ENCODE results near the gene EPHB4. TPM values are rescaled to one million over a fixed set of nuclear protein-coding genes. Genes with fewer than 3 reads are reported as not detected.

The EPHB4 gene
- total and polyA plus RNA-seq, 10 of the 15 experiments (the other 5 are each of a cell fraction or from before 2014, with no cell fraction given): 0.32 to 0.85 (median 0.48) TPM; not detected in 4

DNA sequence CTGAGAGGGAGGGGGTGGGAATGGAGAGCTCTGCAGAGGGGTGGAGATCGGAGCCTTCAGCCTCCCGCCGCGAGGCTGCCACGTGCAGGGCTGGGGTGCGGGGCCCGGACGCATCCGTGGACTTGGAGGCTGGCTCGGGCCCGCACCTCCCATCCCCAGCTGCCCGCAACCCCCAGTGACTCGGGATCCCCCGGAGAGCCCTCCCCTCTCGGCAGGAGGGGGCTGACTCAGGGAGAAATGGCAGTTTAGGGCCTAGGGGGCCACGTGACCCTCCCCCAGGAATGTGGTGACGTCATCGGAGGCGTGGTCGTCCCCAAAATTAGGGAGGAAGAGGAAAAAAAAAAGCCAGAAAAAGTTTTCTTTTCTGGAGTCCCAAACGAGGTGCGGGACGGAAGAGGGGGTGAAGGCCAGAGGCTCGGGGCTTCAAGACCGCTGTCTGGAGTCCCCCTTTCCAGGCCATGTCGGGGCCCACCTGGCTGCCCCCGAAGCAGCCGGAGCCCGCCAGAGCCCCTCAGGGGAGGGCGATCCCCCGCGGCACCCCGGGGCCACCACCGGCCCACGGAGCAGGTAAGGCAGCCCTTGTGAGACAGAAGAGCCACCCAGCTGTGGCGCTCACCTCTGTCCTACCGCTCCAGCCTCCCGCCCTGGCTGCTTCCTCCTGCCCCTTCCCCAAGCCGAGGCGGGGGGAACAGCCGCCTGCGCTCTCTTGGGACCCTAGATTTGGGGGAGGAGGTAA, 39.9 kb upstream of the EPHB4 start, which contains the start of gene TRIP6 (continued):
- TF ChIP-seq, protein P1, sequence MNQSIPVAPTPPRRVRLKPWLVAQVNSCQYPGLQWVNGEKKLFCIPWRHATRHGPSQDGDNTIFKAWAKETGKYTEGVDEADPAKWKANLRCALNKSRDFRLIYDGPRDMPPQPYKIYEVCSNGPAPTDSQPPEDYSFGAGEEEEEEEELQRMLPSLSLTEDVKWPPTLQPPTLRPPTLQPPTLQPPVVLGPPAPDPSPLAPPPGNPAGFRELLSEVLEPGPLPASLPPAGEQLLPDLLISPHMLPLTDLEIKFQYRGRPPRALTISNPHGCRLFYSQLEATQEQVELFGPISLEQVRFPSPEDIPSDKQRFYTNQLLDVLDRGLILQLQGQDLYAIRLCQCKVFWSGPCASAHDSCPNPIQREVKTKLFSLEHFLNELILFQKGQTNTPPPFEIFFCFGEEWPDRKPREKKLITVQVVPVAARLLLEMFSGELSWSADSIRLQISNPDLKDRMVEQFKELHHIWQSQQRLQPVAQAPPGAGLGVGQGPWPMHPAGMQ (IDR thresholded peaks at IDR 0.05; ENCODE audit: borderline replicate concordance): no peak
- TF ChIP-seq NFXL1 (IDR thresholded peaks at IDR 0.05; ENCODE audit: borderline replicate concordance): no peak
- TF ChIP-seq SIX5 (IDR thresholded peaks at IDR 0.05; ENCODE audit: low read depth, low read length, severe bottlenecking): no peak
- peak; percentile 54 to 66 for TF ChIP-seq IKZF2 (IDR thresholded peaks at IDR 0.05)
- TF ChIP-seq SIN3A (IDR thresholded peaks at IDR 0.05; ENCODE audit: low read depth, low read length): no peak
- TF ChIP-seq, protein P2, sequence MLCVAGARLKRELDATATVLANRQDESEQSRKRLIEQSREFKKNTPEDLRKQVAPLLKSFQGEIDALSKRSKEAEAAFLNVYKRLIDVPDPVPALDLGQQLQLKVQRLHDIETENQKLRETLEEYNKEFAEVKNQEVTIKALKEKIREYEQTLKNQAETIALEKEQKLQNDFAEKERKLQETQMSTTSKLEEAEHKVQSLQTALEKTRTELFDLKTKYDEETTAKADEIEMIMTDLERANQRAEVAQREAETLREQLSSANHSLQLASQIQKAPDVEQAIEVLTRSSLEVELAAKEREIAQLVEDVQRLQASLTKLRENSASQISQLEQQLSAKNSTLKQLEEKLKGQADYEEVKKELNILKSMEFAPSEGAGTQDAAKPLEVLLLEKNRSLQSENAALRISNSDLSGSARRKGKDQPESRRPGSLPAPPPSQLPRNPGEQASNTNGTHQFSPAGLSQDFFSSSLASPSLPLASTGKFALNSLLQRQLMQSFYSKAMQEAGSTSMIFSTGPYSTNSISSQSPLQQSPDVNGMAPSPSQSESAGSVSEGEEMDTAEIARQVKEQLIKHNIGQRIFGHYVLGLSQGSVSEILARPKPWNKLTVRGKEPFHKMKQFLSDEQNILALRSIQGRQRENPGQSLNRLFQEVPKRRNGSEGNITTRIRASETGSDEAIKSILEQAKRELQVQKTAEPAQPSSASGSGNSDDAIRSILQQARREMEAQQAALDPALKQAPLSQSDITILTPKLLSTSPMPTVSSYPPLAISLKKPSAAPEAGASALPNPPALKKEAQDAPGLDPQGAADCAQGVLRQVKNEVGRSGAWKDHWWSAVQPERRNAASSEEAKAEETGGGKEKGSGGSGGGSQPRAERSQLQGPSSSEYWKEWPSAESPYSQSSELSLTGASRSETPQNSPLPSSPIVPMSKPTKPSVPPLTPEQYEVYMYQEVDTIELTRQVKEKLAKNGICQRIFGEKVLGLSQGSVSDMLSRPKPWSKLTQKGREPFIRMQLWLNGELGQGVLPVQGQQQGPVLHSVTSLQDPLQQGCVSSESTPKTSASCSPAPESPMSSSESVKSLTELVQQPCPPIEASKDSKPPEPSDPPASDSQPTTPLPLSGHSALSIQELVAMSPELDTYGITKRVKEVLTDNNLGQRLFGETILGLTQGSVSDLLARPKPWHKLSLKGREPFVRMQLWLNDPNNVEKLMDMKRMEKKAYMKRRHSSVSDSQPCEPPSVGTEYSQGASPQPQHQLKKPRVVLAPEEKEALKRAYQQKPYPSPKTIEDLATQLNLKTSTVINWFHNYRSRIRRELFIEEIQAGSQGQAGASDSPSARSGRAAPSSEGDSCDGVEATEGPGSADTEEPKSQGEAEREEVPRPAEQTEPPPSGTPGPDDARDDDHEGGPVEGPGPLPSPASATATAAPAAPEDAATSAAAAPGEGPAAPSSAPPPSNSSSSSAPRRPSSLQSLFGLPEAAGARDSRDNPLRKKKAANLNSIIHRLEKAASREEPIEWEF (IDR thresholded peaks at IDR 0.05; ENCODE audit: insufficient replicate concordance, low read depth, low read length): no peak
- TF ChIP-seq POLR2AphosphoS5 (IDR thresholded peaks at IDR 0.05; ENCODE audit: low read length): no peak
- no peak for TF ChIP-seq ZNF217 (IDR thresholded peaks at IDR 0.05)
- TF ChIP-seq, protein P3, sequence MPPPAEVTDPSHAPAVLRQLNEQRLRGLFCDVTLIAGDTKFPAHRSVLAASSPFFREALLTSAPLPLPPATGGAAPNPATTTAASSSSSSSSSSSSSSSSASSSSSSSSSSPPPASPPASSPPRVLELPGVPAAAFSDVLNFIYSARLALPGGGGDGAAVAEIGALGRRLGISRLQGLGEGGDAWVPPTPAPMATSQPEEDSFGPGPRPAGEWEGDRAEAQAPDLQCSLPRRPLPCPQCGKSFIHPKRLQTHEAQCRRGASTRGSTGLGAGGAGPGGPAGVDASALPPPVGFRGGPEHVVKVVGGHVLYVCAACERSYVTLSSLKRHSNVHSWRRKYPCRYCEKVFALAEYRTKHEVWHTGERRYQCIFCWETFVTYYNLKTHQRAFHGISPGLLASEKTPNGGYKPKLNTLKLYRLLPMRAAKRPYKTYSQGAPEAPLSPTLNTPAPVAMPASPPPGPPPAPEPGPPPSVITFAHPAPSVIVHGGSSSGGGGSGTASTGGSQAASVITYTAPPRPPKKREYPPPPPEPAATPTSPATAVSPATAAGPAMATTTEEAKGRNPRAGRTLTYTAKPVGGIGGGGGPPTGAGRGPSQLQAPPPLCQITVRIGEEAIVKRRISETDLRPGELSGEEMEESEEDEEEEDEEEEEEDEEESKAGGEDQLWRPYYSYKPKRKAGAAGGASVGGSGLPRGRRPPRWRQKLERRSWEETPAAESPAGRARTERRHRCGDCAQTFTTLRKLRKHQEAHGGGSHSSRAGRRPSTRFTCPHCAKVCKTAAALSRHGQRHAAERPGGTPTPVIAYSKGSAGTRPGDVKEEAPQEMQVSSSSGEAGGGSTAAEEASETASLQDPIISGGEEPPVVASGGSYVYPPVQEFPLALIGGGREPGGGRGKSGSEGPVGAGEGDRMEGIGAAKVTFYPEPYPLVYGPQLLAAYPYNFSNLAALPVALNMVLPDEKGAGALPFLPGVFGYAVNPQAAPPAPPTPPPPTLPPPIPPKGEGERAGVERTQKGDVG (CRISPR knock-in tag; IDR thresholded peaks at IDR 0.05): 0 out of 2 replicates have a peak, but pooled peaks have one; percentile 59
- TF ChIP-seq, protein P4, sequence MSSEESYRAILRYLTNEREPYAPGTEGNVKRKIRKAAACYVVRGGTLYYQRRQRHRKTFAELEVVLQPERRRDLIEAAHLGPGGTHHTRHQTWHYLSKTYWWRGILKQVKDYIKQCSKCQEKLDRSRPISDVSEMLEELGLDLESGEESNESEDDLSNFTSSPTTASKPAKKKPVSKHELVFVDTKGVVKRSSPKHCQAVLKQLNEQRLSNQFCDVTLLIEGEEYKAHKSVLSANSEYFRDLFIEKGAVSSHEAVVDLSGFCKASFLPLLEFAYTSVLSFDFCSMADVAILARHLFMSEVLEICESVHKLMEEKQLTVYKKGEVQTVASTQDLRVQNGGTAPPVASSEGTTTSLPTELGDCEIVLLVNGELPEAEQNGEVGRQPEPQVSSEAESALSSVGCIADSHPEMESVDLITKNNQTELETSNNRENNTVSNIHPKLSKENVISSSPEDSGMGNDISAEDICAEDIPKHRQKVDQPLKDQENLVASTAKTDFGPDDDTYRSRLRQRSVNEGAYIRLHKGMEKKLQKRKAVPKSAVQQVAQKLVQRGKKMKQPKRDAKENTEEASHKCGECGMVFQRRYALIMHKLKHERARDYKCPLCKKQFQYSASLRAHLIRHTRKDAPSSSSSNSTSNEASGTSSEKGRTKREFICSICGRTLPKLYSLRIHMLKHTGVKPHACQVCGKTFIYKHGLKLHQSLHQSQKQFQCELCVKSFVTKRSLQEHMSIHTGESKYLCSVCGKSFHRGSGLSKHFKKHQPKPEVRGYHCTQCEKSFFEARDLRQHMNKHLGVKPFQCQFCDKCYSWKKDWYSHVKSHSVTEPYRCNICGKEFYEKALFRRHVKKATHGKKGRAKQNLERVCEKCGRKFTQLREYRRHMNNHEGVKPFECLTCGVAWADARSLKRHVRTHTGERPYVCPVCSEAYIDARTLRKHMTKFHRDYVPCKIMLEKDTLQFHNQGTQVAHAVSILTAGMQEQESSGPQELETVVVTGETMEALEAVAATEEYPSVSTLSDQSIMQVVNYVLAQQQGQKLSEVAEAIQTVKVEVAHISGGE (CRISPR knock-in tag; IDR thresholded peaks at IDR 0.05): no peak
- peak; percentile 37; the same call in 1 of the 2 replicates for TF ChIP-seq PML (IDR thresholded peaks at IDR 0.05; ENCODE audit: low read length)
- TF ChIP-seq, protein P5, sequence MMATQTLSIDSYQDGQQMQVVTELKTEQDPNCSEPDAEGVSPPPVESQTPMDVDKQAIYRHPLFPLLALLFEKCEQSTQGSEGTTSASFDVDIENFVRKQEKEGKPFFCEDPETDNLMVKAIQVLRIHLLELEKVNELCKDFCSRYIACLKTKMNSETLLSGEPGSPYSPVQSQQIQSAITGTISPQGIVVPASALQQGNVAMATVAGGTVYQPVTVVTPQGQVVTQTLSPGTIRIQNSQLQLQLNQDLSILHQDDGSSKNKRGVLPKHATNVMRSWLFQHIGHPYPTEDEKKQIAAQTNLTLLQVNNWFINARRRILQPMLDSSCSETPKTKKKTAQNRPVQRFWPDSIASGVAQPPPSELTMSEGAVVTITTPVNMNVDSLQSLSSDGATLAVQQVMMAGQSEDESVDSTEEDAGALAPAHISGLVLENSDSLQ (IDR thresholded peaks at IDR 0.05): no peak
- 0 out of 2 replicates have a peak, but pooled peaks have one; percentile 55 for TF ChIP-seq YY1 (IDR thresholded peaks at IDR 0.05; ENCODE audit: low read depth, low read length)
